HCT116 (cell line): ENCODE measurements around the gene KIRREL3.

Experiments used
- EZH2 ChIP-seq: fragments of 200-600 bp; sonication (generic); IDR thresholded peaks from 2 replicates; pipeline ENCODE4 v1.6.1; 2017; ENCODE audit warnings: antibody characterized with exemption, mixed run types
- EZH2phosphoT487 ChIP-seq: fragments of 200-600 bp; IDR thresholded peaks from 2 replicates; pipeline ENCODE4 v1.6.1; 2018; ENCODE audit warnings: antibody characterized with exemption, borderline replicate concordance
- JUND ChIP-seq: IDR thresholded peaks from 2 replicates; pipeline ENCODE4 v1.6.1; 2012
- POLR2A ChIP-seq: IDR thresholded peaks from 2 replicates; pipeline ENCODE4 v1.7.0; 2011; ENCODE audit warnings: borderline replicate concordance; ENCODE audit not compliant: insufficient read depth, insufficient read length; ENCODE audit errors: extremely low read depth
- POLR2AphosphoS5 ChIP-seq: IDR thresholded peaks from 2 replicates; pipeline ENCODE4 v1.6.1; 2011; ENCODE audit warnings: mild to moderate bottlenecking, low read depth, low read length, moderate library complexity
- RAD21 ChIP-seq: IDR thresholded peaks from 2 replicates; pipeline ENCODE4 v1.6.1; 2012; ENCODE audit warnings: low read depth, mild to moderate bottlenecking
- REST ChIP-seq: IDR thresholded peaks from 2 replicates; pipeline ENCODE4 v1.6.1; 2012; ENCODE audit warnings: low read depth
- SP1 ChIP-seq: IDR thresholded peaks from 2 replicates; pipeline ENCODE4 v1.6.1; 2012; ENCODE audit warnings: low read depth
- ZFX ChIP-seq: fragments of 450-650 bp; IDR thresholded peaks from 2 replicates; pipeline ENCODE4 v1.6.1; 2017
- TF ChIP-seq, protein P1 (sequence below): IDR thresholded peaks from 2 replicates; pipeline ENCODE4 v1.6.1; 2012
- TF ChIP-seq, protein P2 (sequence below), 3 experiments: fragments of 200-600 bp in 1 of 3; sonication (generic) in 1 of 3; IDR thresholded peaks in 2 of 3; conservative IDR thresholded peaks in 1 of 3; 2 replicates each; pipeline ENCODE4 v1.5.1; 2012 to 2017; ENCODE audit warnings: low read depth in 2 of 3, low read length in 2 of 3, antibody characterized with exemption in 1 of 3, borderline replicate concordance in 1 of 3, control low read depth in 1 of 3, mild to moderate bottlenecking in 1 of 3, mixed read lengths in 1 of 3, mixed run types in 1 of 3, moderate library complexity in 1 of 3; ENCODE audit not compliant: insufficient read depth in 1 of 3

DNA sequence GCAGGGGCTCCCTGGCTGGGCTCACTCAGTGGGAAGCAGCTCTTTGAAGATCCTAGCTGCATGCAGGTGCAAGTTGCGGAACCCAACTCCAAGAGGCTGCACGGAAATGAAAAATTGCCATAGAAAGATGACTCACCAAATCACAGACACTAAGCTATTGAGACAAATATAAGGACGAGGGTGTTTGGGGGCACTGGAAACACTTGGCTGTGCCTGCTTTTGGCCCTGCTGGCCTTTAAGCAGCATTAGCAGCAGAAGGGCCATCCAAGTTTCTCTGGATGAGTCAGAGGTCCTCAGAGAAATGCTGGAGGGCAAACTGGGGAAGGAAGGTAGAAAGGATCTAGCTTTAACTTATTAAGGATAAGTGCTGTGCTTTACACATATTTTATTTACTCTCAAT lies 282.3 kb downstream of the KIRREL3 start:
- TF ChIP-seq, protein P1, sequence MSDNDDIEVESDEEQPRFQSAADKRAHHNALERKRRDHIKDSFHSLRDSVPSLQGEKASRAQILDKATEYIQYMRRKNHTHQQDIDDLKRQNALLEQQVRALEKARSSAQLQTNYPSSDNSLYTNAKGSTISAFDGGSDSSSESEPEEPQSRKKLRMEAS, result no peak
- TF ChIP-seq EZH2 (no peak), REST (no peak), POLR2A (no peak), EZH2phosphoT487 (no peak), POLR2AphosphoS5 (no peak), RAD21 (no peak), SP1 (no peak), ZFX (no peak), JUND (no peak)
- TF ChIP-seq, protein P2, sequence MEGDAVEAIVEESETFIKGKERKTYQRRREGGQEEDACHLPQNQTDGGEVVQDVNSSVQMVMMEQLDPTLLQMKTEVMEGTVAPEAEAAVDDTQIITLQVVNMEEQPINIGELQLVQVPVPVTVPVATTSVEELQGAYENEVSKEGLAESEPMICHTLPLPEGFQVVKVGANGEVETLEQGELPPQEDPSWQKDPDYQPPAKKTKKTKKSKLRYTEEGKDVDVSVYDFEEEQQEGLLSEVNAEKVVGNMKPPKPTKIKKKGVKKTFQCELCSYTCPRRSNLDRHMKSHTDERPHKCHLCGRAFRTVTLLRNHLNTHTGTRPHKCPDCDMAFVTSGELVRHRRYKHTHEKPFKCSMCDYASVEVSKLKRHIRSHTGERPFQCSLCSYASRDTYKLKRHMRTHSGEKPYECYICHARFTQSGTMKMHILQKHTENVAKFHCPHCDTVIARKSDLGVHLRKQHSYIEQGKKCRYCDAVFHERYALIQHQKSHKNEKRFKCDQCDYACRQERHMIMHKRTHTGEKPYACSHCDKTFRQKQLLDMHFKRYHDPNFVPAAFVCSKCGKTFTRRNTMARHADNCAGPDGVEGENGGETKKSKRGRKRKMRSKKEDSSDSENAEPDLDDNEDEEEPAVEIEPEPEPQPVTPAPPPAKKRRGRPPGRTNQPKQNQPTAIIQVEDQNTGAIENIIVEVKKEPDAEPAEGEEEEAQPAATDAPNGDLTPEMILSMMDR (IDR thresholded peaks at IDR 0.05 in 2 of 3, conservative IDR thresholded peaks at IDR 0.05 in 1 of 3; ENCODE audit: borderline replicate concordance in 1 of 3, insufficient read depth in 1 of 3, low read depth in 2 of 3, low read length in 2 of 3), result no peak
